ENCODE measurements around the gene NDUFS1. TPM values are rescaled to one million over a fixed set of nuclear protein-coding genes. Genes with fewer than 3 reads are reported as not detected.
"Not testable (repeated sequence)": the region's sequence is repeated elsewhere in the genome, so short reads cannot be mapped to it uniquely, and the experiment has no call there.

Gene NDUFS1
- total and polyA plus RNA-seq, 9 donors, result 47.3 to 99.3 (median 63.4) TPM

GRCh38 chr2:206077879-206078278, 81.4 kb downstream of the NDUFS1 start:
- WGBS (ENCODE audit: insufficient coverage), result 100% methylated on average over 1 of the region's 5 CpGs
- not testable (repeated sequence) for H3K4me3 ChIP-seq (ENCODE audit: low read length); H3K9me3 ChIP-seq (replicated peaks; ENCODE audit: control insufficient read depth, low read depth, low read length); DNase-seq; H3K27me3 ChIP-seq (ENCODE audit: control insufficient read depth, insufficient read depth, low read length); H3K27ac ChIP-seq (ENCODE audit: low read length); H3K36me3 ChIP-seq (ENCODE audit: control insufficient read depth, insufficient read depth, low read length); H3K4me1 ChIP-seq (ENCODE audit: control insufficient read depth, insufficient read depth, low read length)

GRCh38 chr2:206075113-206075512, 84.1 kb downstream of the NDUFS1 start:
- H3K27me3 ChIP-seq (ENCODE audit: control insufficient read depth, insufficient read depth, low read length), result no peaks in the 10 kb centered on the region
- no peak overlapping the region for H3K4me3 ChIP-seq (ENCODE audit: low read length)
- no peak overlapping the region for H3K27ac ChIP-seq (ENCODE audit: low read length)
- WGBS (ENCODE audit: insufficient coverage), result 100% methylated on average over 1 of the region's 1 CpG
- no peak for DNase-seq
- no peaks in the 10 kb centered on the region for H3K36me3 ChIP-seq (ENCODE audit: control insufficient read depth, insufficient read depth, low read length)
- no peaks in the 10 kb centered on the region for H3K9me3 ChIP-seq (replicated peaks; ENCODE audit: control insufficient read depth, low read depth, low read length)
- H3K4me1 ChIP-seq (ENCODE audit: control insufficient read depth, insufficient read depth, low read length), result no peaks in the 10 kb centered on the region

- H3K4me3 ChIP-seq (ENCODE audit: low read length), result no peak overlapping the region
- WGBS (ENCODE audit: insufficient coverage), result no CpG with 5 or more reads among the region's 1 CpG
- H3K4me1 ChIP-seq (ENCODE audit: control insufficient read depth, insufficient read depth, low read length), result no peaks in the 10 kb centered on the region
- H3K36me3 ChIP-seq (ENCODE audit: control insufficient read depth, insufficient read depth, low read length), result no peaks in the 10 kb centered on the region
- H3K27ac ChIP-seq (ENCODE audit: low read length), result no peak overlapping the region
- DNase-seq, result no peak
- H3K27me3 ChIP-seq (ENCODE audit: control insufficient read depth, insufficient read depth, low read length), result no peaks in the 10 kb centered on the region
- H3K9me3 ChIP-seq (replicated peaks; ENCODE audit: control insufficient read depth, low read depth, low read length), result no peaks in the 10 kb centered on the region
These were observed 87.4 kb downstream of the NDUFS1 start for GRCh38 chr2:206071807-206072206.

GRCh38 chr2:206069417-206069816, 89.8 kb downstream of the NDUFS1 start:
- no peaks in the 10 kb centered on the region for H3K9me3 ChIP-seq (replicated peaks; ENCODE audit: control insufficient read depth, low read depth, low read length)
- no peaks in the 10 kb centered on the region for H3K36me3 ChIP-seq (ENCODE audit: control insufficient read depth, insufficient read depth, low read length)
- H3K4me1 ChIP-seq (ENCODE audit: control insufficient read depth, insufficient read depth, low read length), result no peaks in the 10 kb centered on the region
- no peak overlapping the region for H3K4me3 ChIP-seq (ENCODE audit: low read length)
- H3K27me3 ChIP-seq (ENCODE audit: control insufficient read depth, insufficient read depth, low read length), result no peaks in the 10 kb centered on the region
- DNase-seq, result no peak
- no CpG with 5 or more reads among the region's 2 CpGs for WGBS (ENCODE audit: insufficient coverage)
- H3K27ac ChIP-seq (ENCODE audit: low read length), result no peak overlapping the region

GRCh38 chr2:206068207-206068606, 91.0 kb downstream of the NDUFS1 start:
- H3K27ac ChIP-seq (ENCODE audit: low read length), result no peak overlapping the region
- H3K36me3 ChIP-seq (ENCODE audit: control insufficient read depth, insufficient read depth, low read length), result no peaks in the 10 kb centered on the region
- WGBS (ENCODE audit: insufficient coverage), result 100% methylated on average over 1 of the region's 1 CpG
- H3K9me3 ChIP-seq (replicated peaks; ENCODE audit: control insufficient read depth, low read depth, low read length), result no peaks in the 10 kb centered on the region
- no peaks in the 10 kb centered on the region for H3K27me3 ChIP-seq (ENCODE audit: control insufficient read depth, insufficient read depth, low read length)
- no peaks in the 10 kb centered on the region for H3K4me1 ChIP-seq (ENCODE audit: control insufficient read depth, insufficient read depth, low read length)
- no peak overlapping the region for H3K4me3 ChIP-seq (ENCODE audit: low read length)
- DNase-seq, result no peak

Other genes with a start within 250 kb of the NDUFS1 start
- 8.8 TPM for gene INO80D, start 73.3 kb downstream of the NDUFS1 start, total RNA-seq
- 1 to 10 TPM; 4.6 to 7.9 (median 7.0) TPM for gene INO80D, start 73.3 kb downstream of the NDUFS1 start, polyA plus RNA-seq (ENCODE audit: insufficient read depth in 1 of 8, insufficient read length in 8 of 8, low replicate concordance in 1 of 8)
- gene EEF1B2, start 451 bp upstream of the NDUFS1 start, total RNA-seq, result 980 TPM
- gene EEF1B2, start 451 bp upstream of the NDUFS1 start, polyA plus RNA-seq (ENCODE audit: insufficient read depth in 1 of 8, insufficient read length in 8 of 8, low replicate concordance in 1 of 8), result 1,000 to 10,000 TPM in 3 of 8 donors, 100 to 1,000 TPM in 5; 842 to 1,149 (median 930) TPM
- 15.4 TPM for gene ZDBF2, start 115.2 kb upstream of the NDUFS1 start, total RNA-seq
- gene ZDBF2, start 115.2 kb upstream of the NDUFS1 start, polyA plus RNA-seq (ENCODE audit: insufficient read depth in 1 of 8, insufficient read length in 8 of 8, low replicate concordance in 1 of 8), result 10 to 100 TPM in 2 of 8 donors, 1 to 10 TPM in 6; 5.5 to 11.2 (median 9.2) TPM

Data from muscle of leg (tissue), 11 donors.